ENCODE results near the gene OR51T1.
"Not testable (repeated sequence)": the region's sequence is repeated elsewhere in the genome, so short reads cannot be mapped to it uniquely, and the experiment has no call there.

Gene OR51T1

GRCh38 chr11:4881860-4882500, at the start of gene OR51T1:
OR51T1 (plus strand) TSS chr11:4881900; CDS start chr11:4881900, 0 bp downstream.
- no peak for TF ChIP-seq CTCF (IDR thresholded peaks at IDR 0.05; ENCODE audit: control insufficient read depth, insufficient read depth, low read depth, low read length, missing control alignments)
- H3K4me3 ChIP-seq (ENCODE audit: control insufficient read depth, low read depth, low read length) = no peak within 1 kb of the TSS

GRCh38 chr11:4839851-4840549, 41.7 kb upstream of the OR51T1 start:
- no peak for DNase-seq (ENCODE audit: low read depth)
- no peak overlapping the region for H3K4me3 ChIP-seq (ENCODE audit: control insufficient read depth, low read depth, low read length)
- no peak for TF ChIP-seq CTCF (IDR thresholded peaks at IDR 0.05; ENCODE audit: control insufficient read depth, insufficient read depth, low read depth, low read length, missing control alignments)

More at GRCh38 chr11:4881860-4882500, at the start of gene OR51T1:
- no peak for DNase-seq (ENCODE audit: low read depth)

GRCh38 chr11:4848908-4849532, 32.7 kb upstream of the OR51T1 start, which contains the start of gene OR51S1:
OR51S1 (minus strand) TSS chr11:4849208; CDS start chr11:4849208, 0 bp downstream.
- no peak for TF ChIP-seq CTCF (IDR thresholded peaks at IDR 0.05; ENCODE audit: control insufficient read depth, insufficient read depth, low read depth, low read length, missing control alignments)
- no peak within 1 kb of the TSS for H3K4me3 ChIP-seq (ENCODE audit: control insufficient read depth, low read depth, low read length)
- no peak for DNase-seq (ENCODE audit: low read depth)

- H3K4me3 ChIP-seq (ENCODE audit: control insufficient read depth, low read depth, low read length) = no peak overlapping the region
- no peak for DNase-seq (ENCODE audit: low read depth)
- no peak for TF ChIP-seq CTCF (IDR thresholded peaks at IDR 0.05; ENCODE audit: control insufficient read depth, insufficient read depth, low read depth, low read length, missing control alignments)
These were observed 30.7 kb upstream of the OR51T1 start for GRCh38 chr11:4851033-4851432.

- not testable (repeated sequence) for H3K4me3 ChIP-seq (ENCODE audit: control insufficient read depth, low read depth, low read length); DNase-seq (ENCODE audit: low read depth)
These were observed 27.4 kb upstream of the OR51T1 start for GRCh38 chr11:4854286-4854685.

GRCh38 chr11:4862447-4863236, 19.1 kb upstream of the OR51T1 start:
- DNase-seq (ENCODE audit: low read depth) = no peak
- TF ChIP-seq CTCF (IDR thresholded peaks at IDR 0.05; ENCODE audit: control insufficient read depth, insufficient read depth, low read depth, low read length, missing control alignments) = no peak
- no peak overlapping the region for H3K4me3 ChIP-seq (ENCODE audit: control insufficient read depth, low read depth, low read length)
